Hippocampal formation (tissue), 2 donors: ENCODE data around the gene AGA.
A peak's percentile ranks its signal among the peaks of the same experiment; 100 is the strongest.

Experiments
- DNase-seq, 2 donors: peaks; one replicate each; lab custom pipeline; 2025; lab: John Stamatoyannopoulos, UW

Gene AGA

DNA sequence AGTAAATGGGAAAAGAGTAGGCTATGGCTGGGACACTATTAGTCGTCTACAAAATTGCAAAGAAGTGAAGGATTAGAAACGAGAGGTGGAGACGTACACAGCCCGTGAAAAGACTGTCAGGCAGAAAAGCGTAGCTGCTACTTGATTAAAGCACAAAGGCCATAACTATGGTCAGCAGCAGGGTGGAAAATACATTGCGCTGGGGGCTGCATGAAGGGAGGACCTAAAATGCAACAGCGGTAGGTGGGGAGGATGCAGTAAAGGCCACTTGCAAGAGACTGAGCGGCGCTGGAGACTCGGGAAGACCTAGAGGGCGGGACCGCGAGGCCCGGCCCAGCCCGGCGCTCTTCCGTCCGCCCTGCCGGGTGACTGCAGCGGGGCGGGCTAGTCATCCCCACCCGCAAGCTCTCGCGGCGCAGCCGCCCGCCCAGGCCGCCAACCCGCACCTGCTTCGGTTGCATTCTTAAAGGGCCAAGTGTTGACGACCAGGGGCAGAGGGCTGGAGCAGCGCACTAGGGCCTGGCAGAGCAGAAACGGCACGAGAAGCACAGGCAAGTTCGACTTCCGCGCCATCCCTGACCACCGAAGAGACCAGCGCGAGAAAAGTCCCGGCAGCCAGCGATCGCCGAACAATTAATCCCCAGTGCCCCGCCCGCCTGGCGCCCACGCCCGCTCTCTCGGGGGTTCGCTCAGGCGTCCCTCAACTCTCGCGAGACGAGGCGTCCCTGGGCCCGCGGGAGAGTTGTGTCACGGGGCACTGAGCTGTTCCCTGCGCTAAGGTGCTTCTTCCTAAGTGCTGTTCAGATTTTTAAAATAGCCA, at the start of gene AGA:
AGA (minus strand) TSS at position 635 of the 820 bp plus-strand sequence; CDS start at position 573, 62 bp downstream.
- peak; percentile 91 to 92 for DNase-seq

- no peak for DNase-seq
These were observed 49.8 kb upstream of the AGA start for GRCh38 chr4:177492022-177492421.

GRCh38 chr4:177490769-177491168, 48.5 kb upstream of the AGA start:
- no peak for DNase-seq

- DNase-seq: no peak
These were observed 47.4 kb upstream of the AGA start for GRCh38 chr4:177489471-177490246.

GRCh38 chr4:177487977-177488376, 45.7 kb upstream of the AGA start:
- no peak for DNase-seq

DNA sequence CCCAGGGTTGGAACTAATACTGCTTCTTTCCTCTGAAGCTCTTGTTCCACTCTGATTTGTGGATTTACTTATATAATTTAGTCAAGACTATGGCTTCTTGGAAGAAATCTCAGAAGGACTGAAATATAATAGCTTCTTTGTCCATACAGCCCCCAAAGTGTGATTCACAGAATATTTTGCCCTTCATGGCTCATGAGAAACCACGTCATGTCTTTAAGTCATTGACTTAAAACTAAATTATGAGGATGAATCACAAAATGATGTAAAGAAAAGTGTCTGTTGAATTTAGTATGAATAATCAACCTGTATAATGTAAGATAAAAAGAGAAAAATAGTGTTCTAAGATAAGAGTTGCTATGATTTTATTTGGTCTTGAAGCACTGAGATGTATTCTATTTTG, 43.3 kb upstream of the AGA start:
- DNase-seq: no peak

GRCh38 chr4:177484613-177485021, 42.4 kb upstream of the AGA start:
- no peak for DNase-seq

GRCh38 chr4:177483760-177484159, 41.5 kb upstream of the AGA start:
- no peak for DNase-seq

- DNase-seq: no peak
These were observed 41.0 kb upstream of the AGA start for GRCh38 chr4:177483271-177483670.

GRCh38 chr4:177482367-177482766, 40.1 kb upstream of the AGA start:
- no peak for DNase-seq

GRCh38 chr4:177480795-177481194, 38.6 kb upstream of the AGA start:
- DNase-seq: no peak

GRCh38 chr4:177479063-177479462, 36.8 kb upstream of the AGA start:
- no peak for DNase-seq

- DNase-seq: no peak
These were observed 36.3 kb upstream of the AGA start for GRCh38 chr4:177478496-177478895.

GRCh38 chr4:177473991-177474390, 31.8 kb upstream of the AGA start:
- DNase-seq: no peak

GRCh38 chr4:177464026-177464425, 21.8 kb upstream of the AGA start:
- no peak for DNase-seq

- DNase-seq: no peak
These were observed 19.4 kb upstream of the AGA start for GRCh38 chr4:177461606-177462005.

DNA sequence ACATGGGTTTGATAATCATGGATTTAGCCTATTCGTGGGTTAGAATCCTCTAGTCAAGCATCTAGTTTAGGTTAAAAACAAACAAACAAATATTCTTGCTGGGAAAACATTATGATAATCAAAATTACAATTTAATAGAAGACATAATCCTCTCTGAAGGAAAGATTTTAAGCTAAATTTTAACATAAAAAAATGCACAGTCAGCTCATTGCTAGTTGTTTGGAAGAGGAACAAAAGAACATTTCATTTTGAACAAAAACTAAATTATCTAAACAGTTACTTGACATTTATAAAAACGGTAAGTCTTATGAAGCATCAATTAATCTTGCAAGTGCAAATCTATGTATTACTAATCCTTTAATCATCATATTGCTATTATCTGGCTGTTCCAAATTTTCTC, 18.2 kb upstream of the AGA start:
- DNase-seq: no peak

DNA sequence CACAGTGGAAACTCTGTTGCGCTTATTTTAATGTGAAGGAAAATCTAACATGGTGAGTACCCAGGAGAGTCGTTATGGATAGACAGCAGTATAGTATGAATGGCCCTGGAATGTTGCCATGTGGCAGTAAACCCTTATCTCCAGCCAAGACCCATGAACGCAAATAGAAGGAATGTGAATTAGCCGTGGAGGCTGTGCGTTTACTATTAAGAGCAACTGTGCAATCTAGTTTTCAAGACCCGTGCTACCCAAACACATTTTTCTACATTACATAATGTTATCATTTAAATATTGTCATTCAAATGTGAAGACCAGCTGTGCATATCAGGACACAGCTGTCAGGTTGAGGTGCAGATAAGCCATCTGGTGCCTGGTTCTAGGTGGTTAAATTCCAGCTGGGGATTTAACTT, 13.3 kb upstream of the AGA start:
- no peak for DNase-seq

- no peak for DNase-seq
These were observed 10.9 kb upstream of the AGA start for GRCh38 chr4:177453116-177453515.

DNA sequence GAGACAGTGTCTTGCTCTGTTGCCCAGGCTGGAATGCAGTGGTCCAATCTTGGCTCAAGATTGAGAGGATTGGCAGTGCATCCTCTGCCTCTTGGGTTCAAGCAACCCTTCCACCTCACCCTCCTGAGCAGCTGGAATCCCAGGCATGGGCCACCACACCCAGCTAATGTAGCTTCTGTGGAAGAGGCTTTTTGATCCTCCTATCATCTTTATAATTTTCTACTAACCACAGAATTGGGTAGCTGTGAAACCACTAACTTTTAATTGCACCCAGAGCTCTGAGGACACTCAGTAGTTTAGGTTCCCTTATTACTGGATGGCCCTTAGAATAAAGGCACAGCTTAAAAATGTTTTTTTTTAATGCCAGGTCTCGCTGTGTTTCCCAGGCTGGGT, 8.9 kb upstream of the AGA start:
- DNase-seq: no peak

- no peak for DNase-seq
These were observed 8.3 kb upstream of the AGA start for GRCh38 chr4:177450426-177451107.

DNA sequence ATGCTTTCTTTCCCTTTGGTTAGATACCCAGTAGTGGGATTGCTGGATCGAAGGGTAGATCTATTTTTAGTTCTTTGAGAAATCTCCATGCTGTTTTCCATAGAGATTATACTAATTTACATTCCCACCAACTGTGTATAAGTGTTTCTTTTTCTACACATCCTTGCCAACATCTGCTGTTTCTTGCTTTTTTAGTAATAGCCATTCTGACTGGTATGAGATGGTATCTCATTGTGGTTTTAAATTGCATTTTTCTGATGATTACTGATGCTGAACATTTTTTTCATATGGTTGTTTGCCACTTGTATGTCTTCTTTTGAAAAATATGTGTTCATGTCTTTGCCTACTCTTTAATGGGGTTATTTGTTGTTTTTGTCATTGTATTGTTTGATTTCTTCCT, 6.6 kb upstream of the AGA start:
- no peak for DNase-seq
